Osteoblast (primary cell): ENCODE data around the gene EXD3. TPM values are rescaled to one million over a fixed set of nuclear protein-coding genes. Genes with fewer than 3 reads are reported as not detected.
A peak's percentile ranks its signal among the peaks of the same experiment; 100 is the strongest.

Experiments
- DNase-seq: peaks from one replicate; pipeline ENCODE4 v3.0.0; 2011; ENCODE audit warnings: low spot score, mixed read lengths; ENCODE audit not compliant: insufficient read length; ENCODE audit errors: missing footprints
- H2AFZ ChIP-seq: 2 replicates; pipeline ENCODE4 v1.6.0; 2011; ENCODE audit warnings: mild to moderate bottlenecking, low read length
- H3K27ac ChIP-seq: 2 replicates; pipeline ENCODE4 v1.5.1; 2011; ENCODE audit warnings: mild to moderate bottlenecking, low read depth, low read length, moderate library complexity
- H3K27me3 ChIP-seq: 2 replicates; pipeline ENCODE4 v1.6.0; 2012; ENCODE audit warnings: mild to moderate bottlenecking, control low read depth, inconsistent platforms, low read length, moderate library complexity; ENCODE audit not compliant: insufficient read depth
- H3K36me3 ChIP-seq: 2 replicates; pipeline ENCODE4 v1.5.1; 2011; ENCODE audit warnings: mild to moderate bottlenecking, low read length, control low read depth, moderate library complexity; ENCODE audit not compliant: insufficient read depth
- H3K4me1 ChIP-seq: 2 replicates; pipeline ENCODE4 v1.5.1; 2011; ENCODE audit warnings: mild to moderate bottlenecking, low read length, control low read depth, moderate library complexity; ENCODE audit not compliant: insufficient read depth
- H3K4me2 ChIP-seq: 2 replicates; pipeline ENCODE4 v1.6.0; 2011; ENCODE audit warnings: mild to moderate bottlenecking, low read length; ENCODE audit not compliant: insufficient read depth
- H3K4me3 ChIP-seq: fragments of 200-600 bp; sonication (generic); 3 replicates; pipeline ENCODE4 v1.5.1; 2012; ENCODE audit warnings: mild to moderate bottlenecking, low read length, inconsistent platforms; ENCODE audit not compliant: insufficient read depth
- H3K79me2 ChIP-seq: 2 replicates; pipeline ENCODE4 v1.6.0; 2012; ENCODE audit warnings: mild to moderate bottlenecking, low read length, control low read depth, inconsistent platforms; ENCODE audit not compliant: insufficient read depth
- H3K9me3 ChIP-seq: 2 replicates; pipeline ENCODE4 v1.5.1; 2011; ENCODE audit warnings: low read depth, low read length, control low read depth
- H4K20me1 ChIP-seq: 2 replicates; pipeline ENCODE4 v1.6.0; 2012; ENCODE audit warnings: mild to moderate bottlenecking, low read length, control low read depth; ENCODE audit not compliant: insufficient read depth
- total RNA-seq: library from RNA; depleted of rRNA; stranded (reverse); fragments of >200 nt; gene quantifications from 2 replicates; pipeline ENCODE4 v1.2.3, GENCODE V29; 2012
- TF ChIP-seq, protein P1 (sequence below): IDR thresholded peaks from 2 replicates; pipeline ENCODE4 v1.5.1; 2011; ENCODE audit warnings: mild to moderate bottlenecking, low read depth, low read length, moderate library complexity; ENCODE audit errors: extremely low read depth

The EXD3 gene
- total RNA-seq, 1 donor: 7.6 TPM

- H4K20me1 ChIP-seq: no peaks in the 10 kb centered on the region
- no peaks in the 10 kb centered on the region for H3K27me3 ChIP-seq
- H3K36me3 ChIP-seq: no peaks in the 10 kb centered on the region
- peak; percentile 79 for DNase-seq
- H3K9me3 ChIP-seq: peaks cover 4% of the 10 kb centered on the region
- H3K79me2 ChIP-seq: no peaks in the 10 kb centered on the region
- no peak overlapping the region for H3K27ac ChIP-seq
- H3K4me1 ChIP-seq: no peaks in the 10 kb centered on the region
- TF ChIP-seq, protein P1, sequence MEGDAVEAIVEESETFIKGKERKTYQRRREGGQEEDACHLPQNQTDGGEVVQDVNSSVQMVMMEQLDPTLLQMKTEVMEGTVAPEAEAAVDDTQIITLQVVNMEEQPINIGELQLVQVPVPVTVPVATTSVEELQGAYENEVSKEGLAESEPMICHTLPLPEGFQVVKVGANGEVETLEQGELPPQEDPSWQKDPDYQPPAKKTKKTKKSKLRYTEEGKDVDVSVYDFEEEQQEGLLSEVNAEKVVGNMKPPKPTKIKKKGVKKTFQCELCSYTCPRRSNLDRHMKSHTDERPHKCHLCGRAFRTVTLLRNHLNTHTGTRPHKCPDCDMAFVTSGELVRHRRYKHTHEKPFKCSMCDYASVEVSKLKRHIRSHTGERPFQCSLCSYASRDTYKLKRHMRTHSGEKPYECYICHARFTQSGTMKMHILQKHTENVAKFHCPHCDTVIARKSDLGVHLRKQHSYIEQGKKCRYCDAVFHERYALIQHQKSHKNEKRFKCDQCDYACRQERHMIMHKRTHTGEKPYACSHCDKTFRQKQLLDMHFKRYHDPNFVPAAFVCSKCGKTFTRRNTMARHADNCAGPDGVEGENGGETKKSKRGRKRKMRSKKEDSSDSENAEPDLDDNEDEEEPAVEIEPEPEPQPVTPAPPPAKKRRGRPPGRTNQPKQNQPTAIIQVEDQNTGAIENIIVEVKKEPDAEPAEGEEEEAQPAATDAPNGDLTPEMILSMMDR: no peak
- no peak overlapping the region for H3K4me3 ChIP-seq
- H2AFZ ChIP-seq: no peak overlapping the region
- no peak overlapping the region for H3K4me2 ChIP-seq
Observed at GRCh38 chr9:137351781-137352501, 71.0 kb downstream of the EXD3 start.

DNA sequence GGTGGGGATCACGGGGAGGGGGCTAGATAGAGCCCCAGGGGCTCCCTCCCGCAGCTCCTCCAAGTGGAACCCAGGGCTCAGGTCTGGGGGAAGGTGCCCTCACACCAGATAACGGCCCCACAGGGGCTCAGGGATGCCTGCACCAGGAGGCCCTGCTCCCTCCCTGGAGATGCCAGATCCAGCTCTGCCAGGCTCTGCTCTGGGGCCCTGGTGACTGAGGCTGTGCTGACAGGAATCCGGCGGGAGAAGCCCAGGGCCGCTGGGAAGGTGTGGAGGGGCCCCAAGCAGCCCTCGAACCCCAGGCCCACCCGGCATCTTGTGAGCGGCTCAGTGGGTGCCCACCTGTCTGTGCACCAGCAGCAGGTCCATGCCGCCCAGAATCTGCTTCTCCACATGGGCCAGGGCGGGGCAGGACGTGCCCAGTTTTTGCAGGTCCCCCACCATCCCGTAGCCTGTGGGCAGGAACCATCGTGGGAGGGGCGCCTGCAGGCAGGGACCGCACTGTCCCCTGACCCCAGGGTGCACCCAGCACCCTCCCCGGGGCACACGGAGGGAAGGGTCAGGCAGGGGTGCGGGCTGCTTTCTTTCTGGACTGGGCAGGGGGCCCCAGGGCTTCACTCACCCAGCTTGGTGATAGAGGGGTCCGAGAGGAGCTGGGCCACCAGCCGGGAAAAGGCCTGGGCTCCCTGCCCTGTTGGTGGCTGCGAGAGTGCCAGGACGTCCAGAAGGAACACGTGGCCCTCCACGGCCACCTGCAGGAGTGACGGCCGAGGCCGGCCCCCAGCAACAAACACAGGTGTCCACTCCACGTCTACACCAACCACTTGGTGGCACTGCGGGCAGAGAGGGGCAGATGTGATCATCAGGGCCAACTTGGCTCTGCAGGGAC is 72.0 kb downstream of the EXD3 start:
- no peaks in the 10 kb centered on the region for H4K20me1 ChIP-seq
- H3K9me3 ChIP-seq: no peaks in the 10 kb centered on the region
- no peaks in the 10 kb centered on the region for H3K27me3 ChIP-seq
- H3K79me2 ChIP-seq: no peaks in the 10 kb centered on the region
- H3K4me2 ChIP-seq: no peak overlapping the region
- H3K4me3 ChIP-seq: no peak overlapping the region
- H3K36me3 ChIP-seq: no peaks in the 10 kb centered on the region
- H3K4me1 ChIP-seq: no peaks in the 10 kb centered on the region
- no peak overlapping the region for H2AFZ ChIP-seq
- peak; percentile 83 for DNase-seq
- H3K27ac ChIP-seq: no peak overlapping the region
- TF ChIP-seq, protein P1: no peak

GRCh38 chr9:137349471-137350033 is 73.4 kb downstream of the EXD3 start:
- Histone ChIP-seq H3K27me3 (no peaks in the 10 kb centered on the region), H3K9me3 (no peaks in the 10 kb centered on the region)

More at GRCh38 chr9:137349471-137350033, 73.4 kb downstream of the EXD3 start:
- Histone ChIP-seq H3K4me1 (no peaks in the 10 kb centered on the region), H3K27ac (no peak overlapping the region), H3K36me3 (no peaks in the 10 kb centered on the region), H2AFZ (no peak overlapping the region), H3K4me2 (no peak overlapping the region), H3K79me2 (no peaks in the 10 kb centered on the region), H3K4me3 (no peak overlapping the region), H4K20me1 (no peaks in the 10 kb centered on the region)
- TF ChIP-seq, protein P1: no peak
- peak; percentile 59 for DNase-seq
